Neuron (in vitro differentiated cells): Measurements from ENCODE around the gene LTBR.
A peak's percentile ranks its signal among the peaks of the same experiment; 100 is the strongest.
"Not testable (repeated sequence)": the region's sequence is repeated elsewhere in the genome, so short reads cannot be mapped to it uniquely, and the experiment has no call there.

Experiments used
- H2AFZ ChIP-seq: one replicate; pipeline ENCODE4 v1.6.1; 2013; ENCODE audit warnings: low read depth, mild to moderate bottlenecking, inconsistent platforms, low read length, moderate library complexity
- H3K27me3 ChIP-seq: one replicate; pipeline ENCODE4 v1.6.1; 2013; ENCODE audit warnings: low read length; ENCODE audit not compliant: insufficient read depth
- H3K36me3 ChIP-seq: one replicate; pipeline ENCODE4 v1.6.1; 2013; ENCODE audit warnings: low read length; ENCODE audit not compliant: insufficient read depth
- H3K4me1 ChIP-seq: one replicate; pipeline ENCODE4 v1.6.1; 2013; ENCODE audit warnings: low read length; ENCODE audit not compliant: insufficient read depth
- H3K4me3 ChIP-seq: 2 replicates; pipeline ENCODE4 v1.5.1; 2013; ENCODE audit warnings: mild to moderate bottlenecking, low read length, moderate library complexity
- H3K9me3 ChIP-seq: one replicate; pipeline ENCODE4 v1.6.1; 2013; ENCODE audit warnings: low read length

LTBR gene

GRCh38 chr12:6383572-6384498 is at the start of gene LTBR:
TSS of gene LTBR (plus strand) at chr12:6384162. CDS start at chr12:6384359, 197 bp downstream.
- Histone ChIP-seq H3K9me3 (peaks cover 2% of the 10 kb centered on the region), H3K36me3 (no peaks in the 10 kb centered on the region), H3K4me3 (no peak within 1 kb of the TSS), H3K27me3 (no peaks in the 10 kb centered on the region), H3K4me1 (peaks cover 2% of the 10 kb centered on the region), H2AFZ (no peak within 1 kb of the TSS)

GRCh38 chr12:6334359-6334758 is 49.6 kb upstream of the LTBR start:
- no peaks in the 10 kb centered on the region for H3K9me3 ChIP-seq
- H3K4me1 ChIP-seq, result peaks cover 45% of the 10 kb centered on the region
- peaks cover 57% of the 10 kb centered on the region for H3K36me3 ChIP-seq
- no peak overlapping the region for H2AFZ ChIP-seq
- H3K27me3 ChIP-seq, result no peaks in the 10 kb centered on the region
- H3K4me3 ChIP-seq, result no peak overlapping the region

GRCh38 chr12:6334940-6335450 is 49.0 kb upstream of the LTBR start:
- Histone ChIP-seq H3K4me3 (peak overlapping the region; percentile 31), H2AFZ (no peak overlapping the region), H3K27me3 (no peaks in the 10 kb centered on the region), H3K36me3 (peaks cover 50% of the 10 kb centered on the region), H3K4me1 (peaks cover 52% of the 10 kb centered on the region), H3K9me3 (no peaks in the 10 kb centered on the region)

GRCh38 chr12:6335451-6336078 is 48.4 kb upstream of the LTBR start:
- Histone ChIP-seq H3K27me3 (no peaks in the 10 kb centered on the region), H3K4me1 (peaks cover 57% of the 10 kb centered on the region), H3K36me3 (peaks cover 45% of the 10 kb centered on the region), H3K9me3 (no peaks in the 10 kb centered on the region), H3K4me3 (peak overlapping the region; percentile 31), H2AFZ (no peak overlapping the region)

- H3K4me3 ChIP-seq, result peak overlapping the region; percentile 31
- peaks cover 60% of the 10 kb centered on the region for H3K4me1 ChIP-seq
- no peaks in the 10 kb centered on the region for H3K27me3 ChIP-seq
- H2AFZ ChIP-seq, result no peak overlapping the region
- H3K9me3 ChIP-seq, result no peaks in the 10 kb centered on the region
- H3K36me3 ChIP-seq, result peaks cover 37% of the 10 kb centered on the region
Measured at GRCh38 chr12:6336079-6336888, 47.7 kb upstream of the LTBR start.

GRCh38 chr12:6336889-6337853 is 46.8 kb upstream of the LTBR start:
- peaks cover 62% of the 10 kb centered on the region for H3K4me1 ChIP-seq
- no peak overlapping the region for H2AFZ ChIP-seq
- no peaks in the 10 kb centered on the region for H3K9me3 ChIP-seq
- peaks cover 30% of the 10 kb centered on the region for H3K36me3 ChIP-seq
- H3K27me3 ChIP-seq, result no peaks in the 10 kb centered on the region
- H3K4me3 ChIP-seq, result peak overlapping the region; percentile 31

- peaks cover 22% of the 10 kb centered on the region for H3K36me3 ChIP-seq
- H3K9me3 ChIP-seq, result no peaks in the 10 kb centered on the region
- H2AFZ ChIP-seq, result no peak overlapping the region
- H3K4me1 ChIP-seq, result peaks cover 67% of the 10 kb centered on the region
- H3K4me3 ChIP-seq, result no peak overlapping the region
- H3K27me3 ChIP-seq, result no peaks in the 10 kb centered on the region
Measured at GRCh38 chr12:6337958-6338433, 46.0 kb upstream of the LTBR start.

- H3K9me3 ChIP-seq, H2AFZ ChIP-seq, H3K4me3 ChIP-seq, H3K27me3 ChIP-seq: not testable (repeated sequence)
- Histone ChIP-seq H3K36me3 (peaks cover 17% of the 10 kb centered on the region), H3K4me1 (peaks cover 67% of the 10 kb centered on the region)
Measured at GRCh38 chr12:6338536-6338935, 45.4 kb upstream of the LTBR start.

- Histone ChIP-seq H2AFZ (no peak overlapping the region), H3K4me3 (peak overlapping the region; percentile 78), H3K27me3 (no peaks in the 10 kb centered on the region), H3K36me3 (peaks cover 13% of the 10 kb centered on the region), H3K9me3 (no peaks in the 10 kb centered on the region), H3K4me1 (peaks cover 67% of the 10 kb centered on the region)
Measured at GRCh38 chr12:6338955-6339354, 45.0 kb upstream of the LTBR start.

- no peaks in the 10 kb centered on the region for H3K27me3 ChIP-seq
- no peaks in the 10 kb centered on the region for H3K9me3 ChIP-seq
- H2AFZ ChIP-seq, result no peak overlapping the region
- H3K4me1 ChIP-seq, result peaks cover 59% of the 10 kb centered on the region
- peaks cover 3% of the 10 kb centered on the region for H3K36me3 ChIP-seq
- H3K4me3 ChIP-seq, result peak overlapping the region; percentile 78
Measured at GRCh38 chr12:6340032-6340638, 43.8 kb upstream of the LTBR start.

GRCh38 chr12:6340745-6341416 is 43.1 kb upstream of the LTBR start:
- peaks cover 51% of the 10 kb centered on the region for H3K4me1 ChIP-seq
- no peaks in the 10 kb centered on the region for H3K27me3 ChIP-seq
- peak overlapping the region; percentile 78 for H3K4me3 ChIP-seq
- H3K9me3 ChIP-seq, result no peaks in the 10 kb centered on the region
- peaks cover 3% of the 10 kb centered on the region for H3K36me3 ChIP-seq
- no peak overlapping the region for H2AFZ ChIP-seq
